CD4-positive, alpha-beta memory T cell (primary cell): ENCODE data around the gene ARIH2. TPM values are rescaled to one million over a fixed set of nuclear protein-coding genes. Genes with fewer than 3 reads are reported as not detected.

Experiments used
- CTCF ChIA-PET: fragments of 350-600 bp; sonication (Branson Sonifier 250); formaldehyde crosslinking; loops from one replicate; lab custom pipeline; 2021; ENCODE audit warnings: inconsistent platforms; ENCODE audit not compliant: partially characterized antibody; lab: Charles Lee
- POLR2A ChIA-PET: fragments of 350-600 bp; sonication (Branson Sonifier 250); formaldehyde crosslinking; loops from one replicate; lab custom pipeline; 2021; ENCODE audit not compliant: partially characterized antibody; lab: Charles Lee
- DNase-seq, 5 donors: peaks; one replicate each; pipeline versions ENCODE4 v3.0.0 to v3.0.0-alpha.2; 2020 to 2022; ENCODE audit warnings: mixed read lengths in 1 of 5
- H3K27ac ChIP-seq: one replicate; pipeline ENCODE4 v1.7.0; 2013; ENCODE audit warnings: low read depth, low read length
- H3K27me3 ChIP-seq: 2 replicates; pipeline ENCODE4 v1.7.0; 2013; ENCODE audit warnings: mild to moderate bottlenecking, low read length, moderate library complexity; ENCODE audit not compliant: insufficient read depth
- H3K36me3 ChIP-seq: 2 replicates; pipeline ENCODE4 v1.7.0; 2013; ENCODE audit warnings: mild to moderate bottlenecking, low read length, moderate library complexity; ENCODE audit not compliant: insufficient read depth
- H3K4me1 ChIP-seq: 2 replicates; pipeline ENCODE4 v1.7.0; 2013; ENCODE audit warnings: mild to moderate bottlenecking, low read length, moderate library complexity; ENCODE audit not compliant: insufficient read depth
- H3K4me3 ChIP-seq, 2 donors: one replicate each; pipeline ENCODE4 v1.7.0; 2013; ENCODE audit warnings: low read length in 2 of 2, mild to moderate bottlenecking in 1 of 2
- H3K9me3 ChIP-seq, 2 donors: one replicate each; pipeline ENCODE4 v1.7.0; 2013; ENCODE audit warnings: low read length in 2 of 2, control low read depth in 1 of 2; ENCODE audit not compliant: control insufficient read depth in 1 of 2
- H3K27ac Mint-ChIP-seq, 7 donors: one replicate each; pipeline ENCODE4 v1.8.0; 2020 to 2021; ENCODE audit warnings: mixed read lengths in 7 of 7, mild to moderate bottlenecking in 6 of 7, inconsistent platforms in 3 of 7, moderate library complexity in 3 of 7
- H3K27me3 Mint-ChIP-seq, 2 donors: one replicate each; pipeline ENCODE4 v1.8.0; 2020 to 2021; ENCODE audit warnings: mixed read lengths in 2 of 2
- H3K36me3 Mint-ChIP-seq, 2 donors: one replicate each; pipeline ENCODE4 v1.8.0; 2020 to 2021; ENCODE audit warnings: mixed read lengths in 2 of 2, inconsistent platforms in 1 of 2, mild to moderate bottlenecking in 1 of 2
- H3K4me1 Mint-ChIP-seq, 4 donors: one replicate each; pipeline ENCODE4 v1.8.0; 2020 to 2021; ENCODE audit warnings: mixed read lengths in 4 of 4, mild to moderate bottlenecking in 1 of 4
- H3K4me3 Mint-ChIP-seq, 8 donors: one replicate each; pipeline ENCODE4 v1.8.0; 2020 to 2021; ENCODE audit warnings: mixed read lengths in 8 of 8, mild to moderate bottlenecking in 7 of 8, moderate library complexity in 6 of 8, inconsistent platforms in 3 of 8
- H3K9me3 Mint-ChIP-seq, 8 donors: one replicate each; pipeline ENCODE4 v1.8.0; 2020 to 2021; ENCODE audit warnings: mixed read lengths in 8 of 8, mild to moderate bottlenecking in 5 of 8, inconsistent platforms in 3 of 8, moderate library complexity in 1 of 8
- intact Hi-C: fragments of 100-400 bp; cut with micrococcal nuclease; formaldehyde crosslinking; loops from one replicate; pipeline ENCODE4 v1.15.1; 2023
- polyA plus RNA-seq, 2 donors: library from polyadenylated mRNA; unstranded; fragments of 300-500 nt; fragmentation: Illumina TruSeq; gene quantifications; one replicate each; pipeline ENCODE4 v1.2.3, GENCODE V29; 2021
- total RNA-seq, 2 experiments: library from RNA; stranded (reverse); gene quantifications; one replicate each; pipeline ENCODE4 v1.2.3, GENCODE V29; 2021

ARIH2 gene
- total and polyA plus RNA-seq, 4 experiments from 2014 or later, result 109 to 153 (median 145) TPM

- H3K27ac ChIP-seq, result peak overlapping the region; percentile 65
- ChIA-PET POLR2A (interaction anchor here (0.5 to 15.0 kb wide), 8 partner anchors 9 to 305 kb away, joined by 3 to 377 read pairs (median 6); partner anchors contain the start of genes DALRD3, IMPDH2, IP6K2 and NCKIPSD), CTCF (interaction anchor here (0.8 to 9.0 kb wide), 11 partner anchors 11 to 230 kb away, joined by 3 to 216 read pairs (median 6); partner anchors contain the start of genes DALRD3, IMPDH2, NDUFAF3 and QRICH1)
- Mint-ChIP-seq H3K4me1 (peaks cover 29 to 60% (median 44%) of the 10 kb centered on the region in 4 donors), H3K4me3 (peak overlapping the region; percentile 92 to 95 (median 94)), H3K36me3 (peaks cover 3 to 34% of the 10 kb centered on the region in 2 donors), H3K27ac (peak overlapping the region; percentile 85 to 96 (median 93)), H3K9me3 (peaks cover 0 to 2% (median 0%) of the 10 kb centered on the region in 8 donors), H3K27me3 (no peaks in the 10 kb centered on the region)
- no peaks in the 10 kb centered on the region for H3K36me3 ChIP-seq
- no peaks in the 10 kb centered on the region for H3K27me3 ChIP-seq
- peak in 4 of 5 donors; percentile 24 to 58 (median 26) for DNase-seq
- intact Hi-C loops, result loop anchor here (1.0 kb wide), 2 partner anchors 16 to 30 kb away; partner anchors contain the start of gene WDR6
- H3K9me3 ChIP-seq, result no peaks in the 10 kb centered on the region
- peaks cover 45% of the 10 kb centered on the region for H3K4me1 ChIP-seq
- peak overlapping the region; percentile 63 to 86 for H3K4me3 ChIP-seq
Measured at GRCh38 chr3:48990636-48991469, 72.2 kb downstream of the ARIH2 start.

- Histone ChIP-seq H3K36me3 (peaks cover 2% of the 10 kb centered on the region), H3K4me1 (peaks cover 45% of the 10 kb centered on the region), H3K9me3 (no peaks in the 10 kb centered on the region), H3K27me3 (no peaks in the 10 kb centered on the region), H3K4me3 (no peak overlapping the region), H3K27ac (peak overlapping the region; percentile 65)
- peak overlapping the region; percentile 68 to 94 (median 82) for H3K27ac Mint-ChIP-seq
- CTCF ChIA-PET, result interaction anchor here (0.8 to 9.0 kb wide), 7 partner anchors 9 to 232 kb away, joined by 3 to 216 read pairs (median 6); partner anchors contain the start of genes DALRD3, NDUFAF3, QRICH1 and WDR6
- peaks cover 3 to 31% of the 10 kb centered on the region in 2 donors for H3K36me3 Mint-ChIP-seq
- peaks cover 29 to 60% (median 44%) of the 10 kb centered on the region in 4 donors for H3K4me1 Mint-ChIP-seq
- H3K27me3 Mint-ChIP-seq, result no peaks in the 10 kb centered on the region
- H3K4me3 Mint-ChIP-seq, result peak overlapping the region; percentile 62 to 95 (median 85)
- peaks cover 0 to 2% (median 0%) of the 10 kb centered on the region in 8 donors for H3K9me3 Mint-ChIP-seq
- no peak for DNase-seq
- intact Hi-C loops, result no loop called here
- POLR2A ChIA-PET, result interaction anchor here (0.9 to 15.0 kb wide), 6 partner anchors 7 to 129 kb away, joined by 3 to 377 read pairs (median 9); partner anchors contain the start of genes DALRD3, IMPDH2, NDUFAF3 and QRICH1
Measured at GRCh38 chr3:48991851-48992545, 73.4 kb downstream of the ARIH2 start.

- H3K9me3 ChIP-seq, result no peaks in the 10 kb centered on the region
- H3K27me3 ChIP-seq, result no peaks in the 10 kb centered on the region
- H3K27ac Mint-ChIP-seq, result peak overlapping the region in 2 of 7 donors; percentile 44 to 60
- peaks cover 4% of the 10 kb centered on the region for H3K36me3 ChIP-seq
- POLR2A ChIA-PET, result interaction anchor here (9.2 to 15.0 kb wide), 2 partner anchors 13 to 27 kb away, joined by 191 to 377 read pairs; partner anchors contain the start of genes DALRD3, IMPDH2, NDUFAF3 and WDR6
- H3K4me1 ChIP-seq, result peaks cover 34% of the 10 kb centered on the region
- no peak for DNase-seq
- H3K27me3 Mint-ChIP-seq, result no peaks in the 10 kb centered on the region
- no peak overlapping the region for H3K4me3 Mint-ChIP-seq
- no peak overlapping the region for H3K4me3 ChIP-seq
- peaks cover 3 to 29% of the 10 kb centered on the region in 2 donors for H3K36me3 Mint-ChIP-seq
- H3K9me3 Mint-ChIP-seq, result peaks cover 0 to 2% (median 0%) of the 10 kb centered on the region in 8 donors
- intact Hi-C loops, result no loop called here
- CTCF ChIA-PET, result interaction anchor here (3.7 kb wide), 1 partner anchor 14 kb away, joined by 13 read pairs; the partner anchor contains the start of gene WDR6
- peaks cover 24 to 52% (median 37%) of the 10 kb centered on the region in 4 donors for H3K4me1 Mint-ChIP-seq
- no peak overlapping the region for H3K27ac ChIP-seq
Measured at GRCh38 chr3:48993834-48994233, 75.2 kb downstream of the ARIH2 start.

- intact Hi-C loops, result no loop called here
- peaks cover 3 to 24% of the 10 kb centered on the region in 2 donors for H3K36me3 Mint-ChIP-seq
- H3K36me3 ChIP-seq, result peaks cover 4% of the 10 kb centered on the region
- no peak overlapping the region for H3K4me3 ChIP-seq
- ChIA-PET CTCF (interaction anchor here (0.7 to 4.1 kb wide), 4 partner anchors 9 to 209 kb away, joined by 3 to 14 read pairs (median 10); partner anchors contain the start of genes NDUFAF3 and WDR6), POLR2A (interaction anchor here (1.1 to 15.0 kb wide), 4 partner anchors 9 to 97 kb away, joined by 3 to 377 read pairs (median 9); partner anchors contain the start of genes DALRD3, IMPDH2, NDUFAF3 and QRICH1)
- H3K4me3 Mint-ChIP-seq, result no peak overlapping the region
- peaks cover 0 to 2% (median 0%) of the 10 kb centered on the region in 8 donors for H3K9me3 Mint-ChIP-seq
- peaks cover 16% of the 10 kb centered on the region for H3K4me1 ChIP-seq
- peaks cover 11 to 29% (median 20%) of the 10 kb centered on the region in 4 donors for H3K4me1 Mint-ChIP-seq
- H3K27ac Mint-ChIP-seq, result no peak overlapping the region
- no peak for DNase-seq
- H3K27ac ChIP-seq, result no peak overlapping the region
- H3K27me3 ChIP-seq, result no peaks in the 10 kb centered on the region
- H3K27me3 Mint-ChIP-seq, result no peaks in the 10 kb centered on the region
- H3K9me3 ChIP-seq, result no peaks in the 10 kb centered on the region
Measured at GRCh38 chr3:48996640-48997039, 78.0 kb downstream of the ARIH2 start.

GRCh38 chr3:48997102-48997635 lies 78.5 kb downstream of the ARIH2 start:
- H3K27ac ChIP-seq, result no peak overlapping the region
- peaks cover 11% of the 10 kb centered on the region for H3K4me1 ChIP-seq
- no peaks in the 10 kb centered on the region for H3K9me3 ChIP-seq
- no peak overlapping the region for H3K4me3 ChIP-seq
- H3K36me3 ChIP-seq, result peaks cover 4% of the 10 kb centered on the region
- Mint-ChIP-seq H3K4me3 (no peak overlapping the region), H3K27me3 (no peaks in the 10 kb centered on the region), H3K36me3 (peaks cover 3 to 19% of the 10 kb centered on the region in 2 donors), H3K27ac (peak overlapping the region in 1 of 7 donors; percentile 9), H3K4me1 (peaks cover 6 to 24% (median 15%) of the 10 kb centered on the region in 4 donors), H3K9me3 (peaks cover 0 to 2% (median 0%) of the 10 kb centered on the region in 8 donors)
- POLR2A ChIA-PET, result interaction anchor here (1.1 to 15.0 kb wide), 5 partner anchors 8 to 97 kb away, joined by 3 to 377 read pairs (median 8); partner anchors contain the start of genes DALRD3, IMPDH2, NDUFAF3 and QRICH1
- CTCF ChIA-PET, result interaction anchor here (1.7 to 4.1 kb wide), 3 partner anchors 9 to 25 kb away, joined by 6 to 14 read pairs (median 13); partner anchors contain the start of genes NDUFAF3 and WDR6
- DNase-seq, result no peak
- intact Hi-C loops, result no loop called here
- H3K27me3 ChIP-seq, result no peaks in the 10 kb centered on the region
